Vagina (tissue), 2 donors: ENCODE results near the gene KATNAL1. TPM values are rescaled to one million over a fixed set of nuclear protein-coding genes. Genes with fewer than 3 reads are reported as not detected.

Experiments
- DNase-seq, 2 donors: peaks; one replicate each; pipeline ENCODE4 v3.0.0-alpha.2; 2017; ENCODE audit errors: extremely low spot score in 2 of 2
- H3K27ac ChIP-seq: fragments of 200-600 bp; sonication (generic); one replicate; pipeline ENCODE4 v1.5.1; 2019
- H3K27me3 ChIP-seq: fragments of 200-600 bp; sonication (generic); one replicate; pipeline ENCODE4 v1.5.1; 2019
- H3K36me3 ChIP-seq, 2 donors: fragments of 200-600 bp; sonication (generic); one replicate each; pipeline ENCODE4 v1.5.1; 2017 to 2019
- H3K4me1 ChIP-seq: fragments of 200-600 bp; sonication (generic); one replicate; pipeline ENCODE4 v1.5.1; 2019
- H3K4me3 ChIP-seq, 2 donors: fragments of 200-600 bp; sonication (generic); 1 replicate in 1 of 2; 2 replicates in 1 of 2; pipeline ENCODE4 v1.5.1; 2016 to 2019
- H3K9me3 ChIP-seq: fragments of 200-600 bp; sonication (generic); one replicate; pipeline ENCODE4 v1.5.1; 2019
- POLR2A ChIP-seq, 2 donors: fragments of 450-650 bp; IDR thresholded peaks; one replicate each; pipeline ENCODE4 v1.6.1; 2017; ENCODE audit warnings: antibody characterized with exemption in 2 of 2, mild to moderate bottlenecking in 2 of 2, moderate library complexity in 2 of 2
- POLR2AphosphoS5 ChIP-seq, 2 donors: sonication (generic); formaldehyde crosslinking; IDR thresholded peaks; one replicate each; pipeline ENCODE4 v1.9.0; 2017; ENCODE audit warnings: antibody characterized with exemption in 2 of 2, mild to moderate bottlenecking in 2 of 2, low read depth in 1 of 2; ENCODE audit not compliant: insufficient read depth in 1 of 2
- intact Hi-C: fragments of 100-400 bp; cut with DNase I; formaldehyde crosslinking; loops from one replicate; pipeline ENCODE4 v1.15.1; 2023
- total RNA-seq: library from RNA; depleted of rRNA; stranded (reverse); fragments of >200 nt; gene quantifications from one replicate; pipeline ENCODE4 v1.2.3, GENCODE V29; 2016
- TF ChIP-seq, protein P1 (sequence below), 3 experiments: fragments of 450-650 bp in 2 of 3; fragments of 200-600 bp in 1 of 3; sonication (generic) in 1 of 3; IDR thresholded peaks; one replicate each; pipeline ENCODE4 v1.5.1; 2017 to 2019; ENCODE audit warnings: antibody characterized with exemption in 3 of 3, mild to moderate bottlenecking in 2 of 3, moderate library complexity in 2 of 3

Gene KATNAL1
- total RNA-seq, 1 donor from 2014 or later = 20.6 TPM

DNA sequence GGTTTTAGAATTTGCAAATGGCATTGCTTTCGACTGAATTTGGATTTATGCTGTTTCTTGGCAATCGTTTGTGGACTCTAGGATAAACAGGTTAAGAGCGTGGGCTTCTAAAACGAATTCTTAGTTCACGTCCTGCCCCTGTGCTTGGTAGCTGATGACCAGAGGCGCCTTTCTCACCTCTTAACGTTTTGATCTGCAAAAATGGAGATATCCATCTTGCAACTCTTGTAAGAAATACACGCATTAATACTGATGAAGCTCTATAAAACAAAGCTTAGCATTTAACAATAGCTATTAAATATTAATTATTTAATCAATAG is 580 bp upstream of the KATNAL1 start:
- Histone ChIP-seq H3K36me3 (no peaks in the 10 kb centered on the region), H3K27me3 (no peaks in the 10 kb centered on the region), H3K4me3 (peak overlapping the region; percentile 66 to 85), H3K27ac (peak overlapping the region; percentile 92), H3K9me3 (no peaks in the 10 kb centered on the region), H3K4me1 (peaks cover 55% of the 10 kb centered on the region)
- DNase-seq = no peak
- TF ChIP-seq, protein P1, sequence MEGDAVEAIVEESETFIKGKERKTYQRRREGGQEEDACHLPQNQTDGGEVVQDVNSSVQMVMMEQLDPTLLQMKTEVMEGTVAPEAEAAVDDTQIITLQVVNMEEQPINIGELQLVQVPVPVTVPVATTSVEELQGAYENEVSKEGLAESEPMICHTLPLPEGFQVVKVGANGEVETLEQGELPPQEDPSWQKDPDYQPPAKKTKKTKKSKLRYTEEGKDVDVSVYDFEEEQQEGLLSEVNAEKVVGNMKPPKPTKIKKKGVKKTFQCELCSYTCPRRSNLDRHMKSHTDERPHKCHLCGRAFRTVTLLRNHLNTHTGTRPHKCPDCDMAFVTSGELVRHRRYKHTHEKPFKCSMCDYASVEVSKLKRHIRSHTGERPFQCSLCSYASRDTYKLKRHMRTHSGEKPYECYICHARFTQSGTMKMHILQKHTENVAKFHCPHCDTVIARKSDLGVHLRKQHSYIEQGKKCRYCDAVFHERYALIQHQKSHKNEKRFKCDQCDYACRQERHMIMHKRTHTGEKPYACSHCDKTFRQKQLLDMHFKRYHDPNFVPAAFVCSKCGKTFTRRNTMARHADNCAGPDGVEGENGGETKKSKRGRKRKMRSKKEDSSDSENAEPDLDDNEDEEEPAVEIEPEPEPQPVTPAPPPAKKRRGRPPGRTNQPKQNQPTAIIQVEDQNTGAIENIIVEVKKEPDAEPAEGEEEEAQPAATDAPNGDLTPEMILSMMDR (IDR thresholded peaks at IDR 0.05) = no peak
- no peak for TF ChIP-seq POLR2A (IDR thresholded peaks at IDR 0.05)
- TF ChIP-seq POLR2AphosphoS5 (IDR thresholded peaks at IDR 0.05; ENCODE audit: insufficient read depth in 1 of 2, low read depth in 1 of 2) = no peak
- intact Hi-C loops = no loop called here

DNA sequence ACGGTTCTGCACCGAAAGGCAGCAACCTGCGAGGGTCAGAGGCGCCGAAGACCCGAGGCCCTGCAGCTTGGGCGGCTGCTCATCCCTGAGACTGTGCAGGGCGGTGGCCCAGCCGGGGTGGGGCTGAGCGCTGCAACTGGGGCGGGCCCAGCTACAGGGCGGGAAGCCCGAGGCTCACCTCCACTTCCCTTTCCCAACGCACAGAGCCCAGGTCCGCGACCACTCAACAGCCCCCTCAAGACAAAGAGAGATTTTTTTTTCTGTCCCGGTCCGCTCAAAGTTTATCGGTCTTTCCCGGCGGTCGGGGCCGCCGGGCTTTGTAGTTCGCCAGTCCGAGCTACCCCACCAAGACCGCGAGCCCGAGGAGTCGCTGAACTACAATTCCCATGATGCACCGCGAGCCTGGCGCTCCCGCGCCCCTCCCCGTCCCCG is 573 bp downstream of the KATNAL1 start:
- DNase-seq = peak in 1 of 2 donors; percentile 93
- H3K36me3 ChIP-seq = no peaks in the 10 kb centered on the region
- intact Hi-C loops = no loop called here
- H3K27ac ChIP-seq = peak overlapping the region; percentile 92
- H3K4me1 ChIP-seq = peaks cover 55% of the 10 kb centered on the region
- no peaks in the 10 kb centered on the region for H3K9me3 ChIP-seq
- no peaks in the 10 kb centered on the region for H3K27me3 ChIP-seq
- TF ChIP-seq POLR2A (IDR thresholded peaks at IDR 0.05) (no peak), POLR2AphosphoS5 (IDR thresholded peaks at IDR 0.05; ENCODE audit: insufficient read depth in 1 of 2, low read depth in 1 of 2) (peak; percentile 44 to 73)
- H3K4me3 ChIP-seq = peak overlapping the region; percentile 66 to 85

DNA sequence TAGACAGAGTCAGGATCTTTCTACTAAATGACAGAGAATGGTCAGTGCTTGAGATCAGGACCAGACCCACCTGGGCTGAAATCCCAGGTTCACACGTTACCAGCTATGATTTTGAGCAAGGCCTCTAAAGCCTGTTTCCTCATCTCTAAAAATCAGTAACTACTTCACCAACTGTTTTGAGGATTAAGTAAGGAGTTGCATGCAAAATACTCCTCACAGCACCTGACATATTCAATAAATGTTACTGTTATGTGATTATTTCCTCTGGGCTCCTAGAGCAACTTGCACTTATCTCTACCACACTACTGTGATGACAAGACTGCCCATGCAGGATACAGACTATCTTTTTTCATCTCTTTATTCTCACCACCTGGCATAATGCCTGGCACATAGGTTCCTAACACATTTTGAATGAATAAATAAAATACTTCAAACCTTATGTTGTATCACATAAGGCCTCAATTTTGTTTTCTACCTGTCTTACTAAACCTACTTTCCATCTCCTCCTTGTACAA is 1.8 kb downstream of the KATNAL1 start:
- peak overlapping the region; percentile 92 for H3K27ac ChIP-seq
- intact Hi-C loops = no loop called here

DNA sequence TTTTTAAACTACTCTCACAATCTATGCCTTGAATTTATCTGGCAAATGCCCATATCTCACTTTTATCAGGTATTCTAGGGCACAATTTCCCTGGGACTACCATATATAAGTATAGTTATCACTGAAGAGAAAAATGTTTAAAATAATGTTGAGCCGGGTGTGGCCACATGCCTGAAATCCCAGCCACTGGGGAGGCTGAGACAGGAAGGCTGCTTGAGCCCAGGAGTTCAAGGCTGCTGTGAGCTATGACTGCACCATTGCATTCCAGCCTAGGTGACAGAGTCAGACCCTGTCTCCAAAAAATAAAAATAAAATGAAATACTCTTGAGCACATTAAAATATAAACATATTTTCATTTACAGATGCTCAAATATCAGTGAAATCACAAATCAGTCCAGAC is 4.1 kb downstream of the KATNAL1 start:
- TF ChIP-seq POLR2A (IDR thresholded peaks at IDR 0.05) (no peak), POLR2AphosphoS5 (IDR thresholded peaks at IDR 0.05; ENCODE audit: insufficient read depth in 1 of 2, low read depth in 1 of 2) (no peak)
- TF ChIP-seq, protein P1 (IDR thresholded peaks at IDR 0.05) = no peak
- Histone ChIP-seq H3K27me3 (no peaks in the 10 kb centered on the region), H3K9me3 (no peaks in the 10 kb centered on the region), H3K4me1 (peaks cover 71% of the 10 kb centered on the region), H3K36me3 (no peaks in the 10 kb centered on the region), H3K27ac (peak overlapping the region; percentile 41), H3K4me3 (no peak overlapping the region)
- DNase-seq = no peak
- intact Hi-C loops = no loop called here

More for the DNA sequence above, 1.8 kb downstream of the KATNAL1 start:
- no peaks in the 10 kb centered on the region for H3K27me3 ChIP-seq
- no peaks in the 10 kb centered on the region for H3K36me3 ChIP-seq
- no peaks in the 10 kb centered on the region for H3K9me3 ChIP-seq
- H3K4me3 ChIP-seq = peak overlapping the region; percentile 66 to 85
- TF ChIP-seq POLR2A (IDR thresholded peaks at IDR 0.05) = no peak
- no peak for TF ChIP-seq POLR2AphosphoS5 (IDR thresholded peaks at IDR 0.05; ENCODE audit: insufficient read depth in 1 of 2, low read depth in 1 of 2)
- TF ChIP-seq, protein P1 (IDR thresholded peaks at IDR 0.05) = no peak
- peaks cover 62% of the 10 kb centered on the region for H3K4me1 ChIP-seq
- no peak for DNase-seq

DNA sequence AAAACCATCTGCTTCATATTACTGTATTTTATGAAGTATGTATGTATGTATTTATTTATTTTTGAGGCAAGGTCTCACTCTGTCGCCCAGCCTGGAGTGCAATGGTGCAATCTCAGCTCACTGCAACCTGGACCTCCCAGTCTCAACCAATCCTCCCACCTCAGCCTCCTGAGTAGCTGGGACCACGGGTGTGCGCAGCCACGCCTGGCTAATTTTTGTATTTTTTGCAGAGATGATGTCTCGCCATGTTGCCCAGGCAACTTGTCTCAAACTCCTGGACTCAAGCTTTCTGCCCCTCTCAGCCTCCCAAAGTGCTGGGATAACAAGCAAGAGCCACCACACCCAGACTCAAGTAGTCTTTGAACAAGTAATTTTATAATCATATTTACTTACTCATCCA is 5.5 kb downstream of the KATNAL1 start:
- Histone ChIP-seq H3K27ac (peak overlapping the region; percentile 17), H3K4me3 (no peak overlapping the region)
- TF ChIP-seq POLR2AphosphoS5 (IDR thresholded peaks at IDR 0.05; ENCODE audit: insufficient read depth in 1 of 2, low read depth in 1 of 2) (no peak), POLR2A (IDR thresholded peaks at IDR 0.05) (no peak)
- TF ChIP-seq, protein P1 (IDR thresholded peaks at IDR 0.05) = no peak

More for the DNA sequence above, 5.5 kb downstream of the KATNAL1 start:
- H3K9me3 ChIP-seq = no peaks in the 10 kb centered on the region
- intact Hi-C loops = no loop called here
- no peak for DNase-seq
- no peaks in the 10 kb centered on the region for H3K36me3 ChIP-seq
- no peaks in the 10 kb centered on the region for H3K27me3 ChIP-seq
- peaks cover 67% of the 10 kb centered on the region for H3K4me1 ChIP-seq
